Vagina (tissue), 2 donors: ENCODE data around the gene TTLL12. TPM values are rescaled to one million over a fixed set of nuclear protein-coding genes. Genes with fewer than 3 reads are reported as not detected.

Experiments
- DNase-seq, 2 donors: peaks; one replicate each; pipeline ENCODE4 v3.0.0-alpha.2; 2017; ENCODE audit errors: extremely low spot score in 2 of 2
- H3K27ac ChIP-seq: fragments of 200-600 bp; sonication (generic); one replicate; pipeline ENCODE4 v1.5.1; 2019
- H3K27me3 ChIP-seq: fragments of 200-600 bp; sonication (generic); one replicate; pipeline ENCODE4 v1.5.1; 2019
- H3K36me3 ChIP-seq, 2 donors: fragments of 200-600 bp; sonication (generic); one replicate each; pipeline ENCODE4 v1.5.1; 2017 to 2019
- H3K4me1 ChIP-seq: fragments of 200-600 bp; sonication (generic); one replicate; pipeline ENCODE4 v1.5.1; 2019
- H3K4me3 ChIP-seq, 2 donors: fragments of 200-600 bp; sonication (generic); 1 replicate in 1 of 2; 2 replicates in 1 of 2; pipeline ENCODE4 v1.5.1; 2016 to 2019
- H3K9me3 ChIP-seq: fragments of 200-600 bp; sonication (generic); one replicate; pipeline ENCODE4 v1.5.1; 2019
- CTCF ChIP-seq, 3 experiments: fragments of 450-650 bp in 2 of 3; fragments of 200-600 bp in 1 of 3; sonication (generic) in 1 of 3; IDR thresholded peaks; one replicate each; pipeline ENCODE4 v1.5.1; 2017 to 2019; ENCODE audit warnings: antibody characterized with exemption in 3 of 3, mild to moderate bottlenecking in 2 of 3, moderate library complexity in 2 of 3
- POLR2A ChIP-seq, 2 donors: fragments of 450-650 bp; IDR thresholded peaks; one replicate each; pipeline ENCODE4 v1.6.1; 2017; ENCODE audit warnings: antibody characterized with exemption in 2 of 2, mild to moderate bottlenecking in 2 of 2, moderate library complexity in 2 of 2
- POLR2AphosphoS5 ChIP-seq, 2 donors: sonication (generic); formaldehyde crosslinking; IDR thresholded peaks; one replicate each; pipeline ENCODE4 v1.9.0; 2017; ENCODE audit warnings: antibody characterized with exemption in 2 of 2, mild to moderate bottlenecking in 2 of 2, low read depth in 1 of 2; ENCODE audit not compliant: insufficient read depth in 1 of 2
- intact Hi-C: fragments of 100-400 bp; cut with DNase I; formaldehyde crosslinking; loops from one replicate; pipeline ENCODE4 v1.15.1; 2023
- total RNA-seq: library from RNA; depleted of rRNA; stranded (reverse); fragments of >200 nt; gene quantifications from one replicate; pipeline ENCODE4 v1.2.3, GENCODE V29; 2016

Gene TTLL12
- total RNA-seq, 1 donor from 2014 or later = 56.2 TPM

GRCh38 chr22:43170131-43170480, 16.8 kb downstream of the TTLL12 start:
- no peak for DNase-seq
- Histone ChIP-seq H3K4me1 (no peaks in the 10 kb centered on the region), H3K9me3 (no peaks in the 10 kb centered on the region), H3K36me3 (peaks cover 0 to 54% of the 10 kb centered on the region in 2 donors), H3K27me3 (no peaks in the 10 kb centered on the region), H3K27ac (no peak overlapping the region), H3K4me3 (no peak overlapping the region)
- TF ChIP-seq POLR2AphosphoS5 (IDR thresholded peaks at IDR 0.05; ENCODE audit: insufficient read depth in 1 of 2, low read depth in 1 of 2) (no peak), POLR2A (IDR thresholded peaks at IDR 0.05) (no peak), CTCF (IDR thresholded peaks at IDR 0.05) (no peak)
- intact Hi-C loops = no loop called here

DNA sequence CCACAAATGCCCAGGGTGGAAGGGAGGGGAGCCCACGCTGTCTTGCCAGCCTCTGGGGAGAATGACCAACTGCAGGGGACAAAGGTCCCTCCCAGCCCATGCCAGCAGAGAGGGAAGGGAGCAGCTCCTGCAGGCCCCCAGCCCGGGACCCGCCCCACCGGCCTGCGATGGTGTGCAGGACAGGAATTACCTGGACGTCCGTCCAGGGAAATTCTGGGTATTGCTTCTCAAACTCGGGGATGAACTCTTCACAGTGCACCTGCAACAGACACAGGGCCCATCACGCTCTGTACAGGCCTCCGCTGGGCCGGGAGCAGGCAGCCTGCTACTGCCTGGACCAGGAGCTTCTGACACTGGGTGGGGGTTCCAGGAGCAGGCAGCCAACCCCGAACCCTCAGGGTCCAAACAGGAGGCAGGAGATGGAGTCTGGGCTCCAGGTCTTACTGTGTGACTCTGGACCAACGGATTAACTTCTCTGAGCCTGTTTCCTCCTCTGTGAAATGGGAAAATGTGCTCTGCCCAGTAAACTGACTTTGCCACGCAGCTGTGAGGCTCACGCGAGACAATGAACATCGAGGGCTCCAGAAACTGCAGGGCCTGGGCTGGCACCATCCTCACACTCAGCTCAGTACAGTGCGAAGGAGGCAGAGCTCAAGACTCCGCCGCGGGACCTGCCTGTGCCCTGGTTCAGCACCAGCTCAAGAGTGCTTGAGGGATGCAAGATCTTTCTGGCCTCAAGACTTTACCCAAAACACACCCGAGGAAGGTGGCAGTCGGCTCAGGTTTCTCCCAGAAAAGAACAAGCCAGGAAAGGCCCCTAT, 17.4 kb downstream of the TTLL12 start:
- H3K4me3 ChIP-seq = no peak overlapping the region
- H3K4me1 ChIP-seq = peaks cover 2% of the 10 kb centered on the region
- intact Hi-C loops = no loop called here
- TF ChIP-seq CTCF (IDR thresholded peaks at IDR 0.05) (no peak), POLR2A (IDR thresholded peaks at IDR 0.05) (no peak), POLR2AphosphoS5 (IDR thresholded peaks at IDR 0.05; ENCODE audit: insufficient read depth in 1 of 2, low read depth in 1 of 2) (no peak)
- H3K27ac ChIP-seq = no peak overlapping the region
- H3K27me3 ChIP-seq = no peaks in the 10 kb centered on the region
- no peaks in the 10 kb centered on the region for H3K9me3 ChIP-seq
- H3K36me3 ChIP-seq = peaks cover 0 to 53% of the 10 kb centered on the region in 2 donors
- no peak for DNase-seq

DNA sequence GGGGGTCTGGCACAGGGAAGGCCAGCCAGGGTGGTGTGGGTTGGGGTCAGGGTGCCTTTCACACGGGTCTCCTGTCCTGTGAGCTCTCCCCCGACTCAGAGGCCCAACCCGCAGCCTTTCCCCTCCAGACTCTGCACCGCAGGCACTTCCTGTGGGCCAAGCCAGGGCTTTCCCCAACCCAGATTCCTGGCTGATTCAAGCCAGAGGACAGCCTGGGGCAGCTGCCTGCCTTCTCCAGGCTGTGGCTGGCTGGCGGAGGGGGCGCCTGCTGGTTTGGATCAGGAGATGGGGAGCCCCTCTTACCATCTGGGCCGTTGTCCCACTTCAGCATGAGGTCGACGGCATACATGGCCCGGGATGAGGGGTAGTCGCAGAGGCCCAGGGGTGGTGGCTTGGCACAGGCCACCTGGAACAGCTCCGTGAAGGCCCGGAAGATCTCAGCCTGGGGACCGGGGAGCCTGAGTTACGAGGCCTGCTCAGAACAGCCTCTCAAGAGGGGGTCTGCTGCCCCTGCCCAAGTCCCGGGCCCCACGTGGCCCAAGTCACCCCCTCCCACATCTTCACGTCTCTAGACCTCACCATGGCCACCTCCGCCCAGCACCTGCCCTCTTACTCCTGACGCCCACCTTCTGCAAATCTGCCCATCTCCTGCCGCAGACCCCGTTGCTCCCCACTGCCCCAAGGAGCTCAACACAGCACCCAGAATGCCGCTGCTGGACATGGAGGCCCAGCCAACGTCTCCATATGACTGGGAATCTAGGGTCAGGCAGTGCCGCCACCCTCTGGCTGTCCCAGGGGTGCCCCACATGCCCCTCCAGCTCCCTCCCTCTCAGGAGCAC, 18.2 kb downstream of the TTLL12 start:
- intact Hi-C loops = no loop called here
- no peak for DNase-seq
- Histone ChIP-seq H3K4me3 (no peak overlapping the region), H3K27ac (no peak overlapping the region), H3K36me3 (peaks cover 0 to 44% of the 10 kb centered on the region in 2 donors), H3K4me1 (peaks cover 10% of the 10 kb centered on the region), H3K27me3 (no peaks in the 10 kb centered on the region), H3K9me3 (no peaks in the 10 kb centered on the region)
- no peak for TF ChIP-seq POLR2A (IDR thresholded peaks at IDR 0.05)
- TF ChIP-seq CTCF (IDR thresholded peaks at IDR 0.05) = no peak

- Histone ChIP-seq H3K27ac (no peak overlapping the region), H3K36me3 (peaks cover 0 to 39% of the 10 kb centered on the region in 2 donors), H3K27me3 (no peaks in the 10 kb centered on the region), H3K9me3 (no peaks in the 10 kb centered on the region), H3K4me1 (peaks cover 26% of the 10 kb centered on the region), H3K4me3 (no peak overlapping the region)
- no peak for DNase-seq
- intact Hi-C loops = no loop called here
- TF ChIP-seq CTCF (IDR thresholded peaks at IDR 0.05) (no peak), POLR2A (IDR thresholded peaks at IDR 0.05) (no peak), POLR2AphosphoS5 (IDR thresholded peaks at IDR 0.05; ENCODE audit: insufficient read depth in 1 of 2, low read depth in 1 of 2) (no peak)
Observed at GRCh38 chr22:43167001-43167589, 19.8 kb downstream of the TTLL12 start.
